K562 (cell line): ENCODE measurements around the gene ZDHHC24. TPM values are rescaled to one million over a fixed set of nuclear protein-coding genes. Genes with fewer than 3 reads are reported as not detected.

ENCODE experiments used
- CC2D1A ChIP-seq: fragments of 450-650 bp; IDR thresholded peaks from 2 replicates; pipeline ENCODE4 v1.6.1; 2017; ENCODE audit warnings: mild to moderate bottlenecking
- CHD4 ChIP-seq: fragments of 200-600 bp; sonication (generic); IDR thresholded peaks from 3 replicates; pipeline ENCODE4 v1.6.1; 2012; ENCODE audit warnings: low read depth, mild to moderate bottlenecking, mixed read lengths, low read length, inconsistent platforms; ENCODE audit not compliant: insufficient read depth, insufficient replicate concordance, poor library complexity, severe bottlenecking
- DNMT1 ChIP-seq: fragments of 450-650 bp; IDR thresholded peaks from 2 replicates; pipeline ENCODE4 v1.6.1; 2016; ENCODE audit warnings: antibody characterized with exemption, mild to moderate bottlenecking
- HCFC1 ChIP-seq: IDR thresholded peaks from 2 replicates; pipeline ENCODE4 v1.6.1; 2012; ENCODE audit warnings: low read depth, low read length, improper control_type of control experiment
- NRF1 ChIP-seq, 2 experiments: fragments of 450-650 bp; IDR thresholded peaks in 1 of 2; conservative IDR thresholded peaks in 1 of 2; 2 replicates each; pipeline ENCODE4 v1.6.1; 2014; ENCODE audit warnings: mild to moderate bottlenecking in 2 of 2
- PCBP1 ChIP-seq: fragments of 200-400 bp; formaldehyde crosslinking; IDR thresholded peaks from 2 replicates; pipeline ENCODE4 v1.6.1; 2018; ENCODE audit warnings: mild to moderate bottlenecking, low read depth, low read length; ENCODE audit not compliant: poor library complexity, severe bottlenecking
- PREB ChIP-seq: sonication (generic); formaldehyde crosslinking; IDR thresholded peaks from 2 replicates; pipeline ENCODE4 v1.8.1; 2023; ENCODE audit warnings: mild to moderate bottlenecking, missing genetic modification reagents
- TAF7 ChIP-seq: fragments of 450-650 bp; IDR thresholded peaks from 2 replicates; pipeline ENCODE4 v1.6.1; 2016; ENCODE audit warnings: missing genetic modification characterization, missing compliant biosample characterization
- TSHZ1 ChIP-seq: fragments of 250-450 bp; sonication (Bioruptor Pico); IDR thresholded peaks from 2 replicates; pipeline ENCODE4 v1.4.0; 2020; ENCODE audit warnings: mild to moderate bottlenecking, moderate library complexity
- ZNF431 ChIP-seq: sonication (generic); formaldehyde crosslinking; IDR thresholded peaks from 2 replicates; pipeline ENCODE4 v1.8.0; 2022; ENCODE audit warnings: mild to moderate bottlenecking, missing genetic modification reagents
- ZNF764 ChIP-seq: fragments of 250-450 bp; sonication (Bioruptor Pico); IDR thresholded peaks from 2 replicates; pipeline ENCODE4 v1.4.0; 2020; ENCODE audit warnings: low read depth, mild to moderate bottlenecking, moderate library complexity
- ZNF780A ChIP-seq: fragments of 250-450 bp; sonication (Bioruptor Pico); IDR thresholded peaks from 2 replicates; pipeline ENCODE4 v1.5.0; 2021; ENCODE audit warnings: mild to moderate bottlenecking
- polyA plus RNA-seq, 8 experiments: library from polyadenylated mRNA; depleted of rRNA in 4 of 8; stranded (reverse) in 5 of 8; unstranded in 3 of 8; fragments of >200 nt; fragmentation: Nextera tagmentation in 2 of 8; fragmentation: Illumina TruSeq in 1 of 8; extraction: Ambion mirVana in 2 of 8; extraction: Trizol in 1 of 8; gene quantifications; 2 replicates each; pipeline versions ENCODE4 v1.2.1 to v1.2.3, GENCODE V29; 2011 to 2014; ENCODE audit warnings: inconsistent platforms in 1 of 8, missing spikeins in 1 of 8
- total RNA-seq, 7 experiments: library from RNA; depleted of rRNA in 6 of 7; stranded (reverse); fragments of >200 nt in 6 of 7; fragmentation: Illumina TruSeq in 2 of 7; extraction: Trizol in 2 of 7; gene quantifications; 2 replicates each; pipeline versions ENCODE4 v1.2.1 to v1.2.3, GENCODE V29; 2011 to 2021; ENCODE audit warnings: low replicate concordance in 1 of 7
- TF ChIP-seq, protein P1 (sequence below), 2 experiments: IDR thresholded peaks; 2 replicates each; pipeline ENCODE4 v1.6.1; 2011; ENCODE audit warnings: borderline replicate concordance in 1 of 2, control low read depth in 1 of 2, low read depth in 1 of 2, low read length in 1 of 2, mild to moderate bottlenecking in 1 of 2, mixed read lengths in 1 of 2, moderate library complexity in 1 of 2; ENCODE audit not compliant: insufficient read depth in 1 of 2, insufficient read length in 1 of 2, poor library complexity in 1 of 2, severe bottlenecking in 1 of 2; ENCODE audit errors: extremely low read depth in 1 of 2
- TF ChIP-seq, protein P2 (sequence below): IDR thresholded peaks from 2 replicates; pipeline ENCODE4 v1.6.1; 2012; ENCODE audit warnings: low read depth, low read length, improper control_type of control experiment, borderline replicate concordance
- TF ChIP-seq, protein P3 (sequence below), 2 experiments: fragments of 450-650 bp in 1 of 2; IDR thresholded peaks; 2 replicates each; pipeline ENCODE4 v1.6.1; 2011 to 2017; ENCODE audit warnings: low read depth in 2 of 2, antibody characterized with exemption in 1 of 2, borderline replicate concordance in 1 of 2, low read length in 1 of 2, mild to moderate bottlenecking in 1 of 2, mixed read lengths in 1 of 2; ENCODE audit not compliant: control insufficient read depth in 1 of 2

ZDHHC24 gene
- total and polyA plus RNA-seq, 9 of the 15 experiments (the other 6 are each of a cell fraction or from before 2014, with no cell fraction given), result 0.45 to 11.2 (median 2.7) TPM

- TF ChIP-seq TSHZ1 (CRISPR knock-in tag), result no peak
- no peak for TF ChIP-seq PREB (CRISPR knock-in tag)
- no peak for TF ChIP-seq TAF7 (tag)
- no peak for TF ChIP-seq DNMT1
- TF ChIP-seq, protein P1, sequence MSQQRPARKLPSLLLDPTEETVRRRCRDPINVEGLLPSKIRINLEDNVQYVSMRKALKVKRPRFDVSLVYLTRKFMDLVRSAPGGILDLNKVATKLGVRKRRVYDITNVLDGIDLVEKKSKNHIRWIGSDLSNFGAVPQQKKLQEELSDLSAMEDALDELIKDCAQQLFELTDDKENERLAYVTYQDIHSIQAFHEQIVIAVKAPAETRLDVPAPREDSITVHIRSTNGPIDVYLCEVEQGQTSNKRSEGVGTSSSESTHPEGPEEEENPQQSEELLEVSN (IDR thresholded peaks at IDR 0.05; ENCODE audit: borderline replicate concordance in 1 of 2, extremely low read depth in 1 of 2, insufficient read depth in 1 of 2, insufficient read length in 1 of 2, low read depth in 1 of 2, low read length in 1 of 2, poor library complexity in 1 of 2, severe bottlenecking in 1 of 2), result peak; percentile 99 to 100
- no peak for TF ChIP-seq CHD4
- no peak for TF ChIP-seq ZNF780A (CRISPR knock-in tag)
- TF ChIP-seq NRF1 (conservative IDR thresholded peaks at IDR 0.05 in 1 of 2, IDR thresholded peaks at IDR 0.05 in 1 of 2), result peak; percentile 17 to 28; a peak in 2 of 4 replicates
- TF ChIP-seq, protein P2, sequence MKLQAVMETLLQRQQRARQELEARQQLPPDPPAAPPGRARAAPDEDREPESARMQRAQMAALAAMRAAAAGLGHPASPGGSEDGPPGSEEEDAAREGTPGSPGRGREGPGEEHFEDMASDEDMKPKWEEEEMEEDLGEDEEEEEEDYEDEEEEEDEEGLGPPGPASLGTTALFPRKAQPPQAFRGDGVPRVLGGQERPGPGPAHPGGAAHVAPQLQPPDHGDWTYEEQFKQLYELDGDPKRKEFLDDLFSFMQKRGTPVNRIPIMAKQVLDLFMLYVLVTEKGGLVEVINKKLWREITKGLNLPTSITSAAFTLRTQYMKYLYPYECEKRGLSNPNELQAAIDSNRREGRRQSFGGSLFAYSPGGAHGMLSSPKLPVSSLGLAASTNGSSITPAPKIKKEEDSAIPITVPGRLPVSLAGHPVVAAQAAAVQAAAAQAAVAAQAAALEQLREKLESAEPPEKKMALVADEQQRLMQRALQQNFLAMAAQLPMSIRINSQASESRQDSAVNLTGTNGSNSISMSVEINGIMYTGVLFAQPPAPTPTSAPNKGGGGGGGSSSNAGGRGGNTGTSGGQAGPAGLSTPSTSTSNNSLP, result no peak
- TF ChIP-seq, protein P3, sequence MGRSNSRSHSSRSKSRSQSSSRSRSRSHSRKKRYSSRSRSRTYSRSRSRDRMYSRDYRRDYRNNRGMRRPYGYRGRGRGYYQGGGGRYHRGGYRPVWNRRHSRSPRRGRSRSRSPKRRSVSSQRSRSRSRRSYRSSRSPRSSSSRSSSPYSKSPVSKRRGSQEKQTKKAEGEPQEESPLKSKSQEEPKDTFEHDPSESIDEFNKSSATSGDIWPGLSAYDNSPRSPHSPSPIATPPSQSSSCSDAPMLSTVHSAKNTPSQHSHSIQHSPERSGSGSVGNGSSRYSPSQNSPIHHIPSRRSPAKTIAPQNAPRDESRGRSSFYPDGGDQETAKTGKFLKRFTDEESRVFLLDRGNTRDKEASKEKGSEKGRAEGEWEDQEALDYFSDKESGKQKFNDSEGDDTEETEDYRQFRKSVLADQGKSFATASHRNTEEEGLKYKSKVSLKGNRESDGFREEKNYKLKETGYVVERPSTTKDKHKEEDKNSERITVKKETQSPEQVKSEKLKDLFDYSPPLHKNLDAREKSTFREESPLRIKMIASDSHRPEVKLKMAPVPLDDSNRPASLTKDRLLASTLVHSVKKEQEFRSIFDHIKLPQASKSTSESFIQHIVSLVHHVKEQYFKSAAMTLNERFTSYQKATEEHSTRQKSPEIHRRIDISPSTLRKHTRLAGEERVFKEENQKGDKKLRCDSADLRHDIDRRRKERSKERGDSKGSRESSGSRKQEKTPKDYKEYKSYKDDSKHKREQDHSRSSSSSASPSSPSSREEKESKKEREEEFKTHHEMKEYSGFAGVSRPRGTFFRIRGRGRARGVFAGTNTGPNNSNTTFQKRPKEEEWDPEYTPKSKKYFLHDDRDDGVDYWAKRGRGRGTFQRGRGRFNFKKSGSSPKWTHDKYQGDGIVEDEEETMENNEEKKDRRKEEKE (IDR thresholded peaks at IDR 0.05; ENCODE audit: borderline replicate concordance in 1 of 2, control insufficient read depth in 1 of 2, low read depth in 2 of 2, low read length in 1 of 2), result no peak
- peak; percentile 87 for TF ChIP-seq ZNF431 (CRISPR knock-in tag)
- peak; percentile 30 for TF ChIP-seq PCBP1
- TF ChIP-seq ZNF764 (CRISPR knock-in tag), result no peak
- TF ChIP-seq HCFC1, result no peak
- TF ChIP-seq CC2D1A, result no peak
These were observed 13.5 kb upstream of the ZDHHC24 start (continued) for GRCh38 chr11:66559142-66559865.
